Liver (tissue), 9 donors: Measurements from ENCODE around the gene PCAT6. TPM values are rescaled to one million over a fixed set of nuclear protein-coding genes. Genes with fewer than 3 reads are reported as not detected.

Experiments used
- DNase-seq: peaks from one replicate; pipeline ENCODE4 v3.0.0-alpha.2; 2017; ENCODE audit warnings: low spot score
- H3K27ac ChIP-seq, 2 donors: one replicate each; pipeline ENCODE4 v1.7.0; 2013; ENCODE audit warnings: inconsistent platforms in 2 of 2, low read length in 2 of 2, control low read depth in 1 of 2, low read depth in 1 of 2, mild to moderate bottlenecking in 1 of 2
- H3K27me3 ChIP-seq, 4 donors: one replicate each; pipeline versions ENCODE4 v1.6.1 to v1.7.0; 2013; ENCODE audit warnings: low read length in 3 of 4, inconsistent platforms in 1 of 4, mild to moderate bottlenecking in 1 of 4, moderate library complexity in 1 of 4; ENCODE audit not compliant: control insufficient read depth in 4 of 4, insufficient read depth in 4 of 4
- H3K36me3 ChIP-seq, 4 donors: one replicate each; pipeline versions ENCODE4 v1.6.1 to v1.7.0; 2013; ENCODE audit warnings: low read length in 3 of 4, mild to moderate bottlenecking in 3 of 4, low read depth in 1 of 4, moderate library complexity in 1 of 4; ENCODE audit not compliant: control insufficient read depth in 4 of 4, insufficient read depth in 3 of 4
- H3K4me1 ChIP-seq, 4 donors: one replicate each; pipeline versions ENCODE4 v1.6.1 to v1.7.0; 2013; ENCODE audit warnings: low read length in 3 of 4, mild to moderate bottlenecking in 3 of 4, moderate library complexity in 1 of 4; ENCODE audit not compliant: control insufficient read depth in 4 of 4, insufficient read depth in 4 of 4
- H3K4me3 ChIP-seq, 3 donors: one replicate each; pipeline versions ENCODE4 v1.6.1 to v1.7.0; 2013; ENCODE audit warnings: low read length in 3 of 3, control low read depth in 1 of 3, low read depth in 1 of 3, mild to moderate bottlenecking in 1 of 3
- H3K9ac ChIP-seq, 2 donors: one replicate each; pipeline ENCODE4 v1.7.0; 2013; ENCODE audit warnings: low read length in 2 of 2, mild to moderate bottlenecking in 2 of 2, moderate library complexity in 2 of 2, control low read depth in 1 of 2, low read depth in 1 of 2
- H3K9me3 ChIP-seq, 4 donors: one replicate each; pipeline versions ENCODE4 v1.6.1 to v1.7.0; 2013; ENCODE audit warnings: low read length in 3 of 4; ENCODE audit not compliant: control insufficient read depth in 4 of 4
- ATF3 ChIP-seq: IDR thresholded peaks from 2 replicates; pipeline ENCODE4 v1.6.1; 2016; ENCODE audit warnings: antibody characterized with exemption
- CTCF ChIP-seq: fragments of 150-350 bp; IDR thresholded peaks from 2 replicates; pipeline ENCODE4 v1.5.1; 2017; ENCODE audit warnings: improper control_type of control experiment, low read depth, low read length; ENCODE audit not compliant: missing input control
- EGR1 ChIP-seq, 2 donors: IDR thresholded peaks; 2 replicates each; pipeline ENCODE4 v1.6.1; 2016 to 2018; ENCODE audit warnings: antibody characterized with exemption in 2 of 2, low read depth in 2 of 2
- FOXA1 ChIP-seq: IDR thresholded peaks from 2 replicates; pipeline ENCODE4 v1.6.1; 2016; ENCODE audit warnings: antibody characterized with exemption
- FOXA2 ChIP-seq: IDR thresholded peaks from 2 replicates; pipeline ENCODE4 v1.6.1; 2016; ENCODE audit warnings: antibody characterized with exemption
- GABPA ChIP-seq, 2 donors: IDR thresholded peaks in 1 of 2; conservative IDR thresholded peaks in 1 of 2; 2 replicates each; pipeline ENCODE4 v1.6.1; 2016; ENCODE audit warnings: antibody characterized with exemption in 2 of 2, mild to moderate bottlenecking in 1 of 2, moderate library complexity in 1 of 2
- HNF4A ChIP-seq, 2 donors: conservative IDR thresholded peaks; 2 replicates each; pipeline ENCODE4 v1.6.1; 2016; ENCODE audit warnings: antibody characterized with exemption in 2 of 2, mild to moderate bottlenecking in 2 of 2
- HNF4G ChIP-seq: IDR thresholded peaks from 2 replicates; pipeline ENCODE4 v1.6.1; 2016; ENCODE audit warnings: antibody characterized with exemption
- MAX ChIP-seq: IDR thresholded peaks from 2 replicates; pipeline ENCODE4 v1.6.1; 2016; ENCODE audit warnings: antibody characterized with exemption
- NR2F2 ChIP-seq: IDR thresholded peaks from 2 replicates; pipeline ENCODE4 v1.6.1; 2016; ENCODE audit warnings: antibody characterized with exemption
- RXRA ChIP-seq, 2 donors: IDR thresholded peaks; 2 replicates each; pipeline ENCODE4 v1.6.1; 2017 to 2018; ENCODE audit warnings: antibody characterized with exemption in 2 of 2, mild to moderate bottlenecking in 1 of 2
- TAF1 ChIP-seq: conservative IDR thresholded peaks from 2 replicates; pipeline ENCODE4 v1.6.1; 2016; ENCODE audit warnings: antibody characterized with exemption, mild to moderate bottlenecking
- YY1 ChIP-seq: IDR thresholded peaks from 2 replicates; pipeline ENCODE4 v1.6.1; 2016; ENCODE audit warnings: antibody characterized with exemption, mild to moderate bottlenecking
- ZBTB33 ChIP-seq: IDR thresholded peaks from 2 replicates; pipeline ENCODE4 v1.6.1; 2016; ENCODE audit warnings: antibody characterized with exemption
- WGBS: extraction: QIAGEN DNeasy Blood & Tissue Kit; methylation state at CpG from one replicate; pipeline ENCODE4 v1.1.7; 2013; 5-methylcytosine and 5-hydroxymethylcytosine counted together
- polyA plus RNA-seq, 2 donors: library from polyadenylated mRNA; stranded (reverse) in 1 of 2; unstranded in 1 of 2; fragments of 200-250 nt in 1 of 2; fragments of >200 nt in 1 of 2; fragmentation: Nextera tagmentation in 1 of 2; extraction: Ambion mirVana in 1 of 2; gene quantifications; one replicate each; pipeline versions ENCODE4 v1.2.1 to v1.2.3, GENCODE V29; 2013 to 2015
- total RNA-seq, 2 donors: library from RNA; depleted of rRNA; stranded (reverse); fragments of >200 nt; gene quantifications; one replicate each; pipeline ENCODE4 v1.2.3, GENCODE V29; 2014
- donor health status: healthy.
- donor health status: healthy.
- donor health status: healthy.
- donor health status: healthy.
- donor health status: healthy.

PCAT6 gene
- total and polyA plus RNA-seq, 4 donors, result 0.23 to 1.2 TPM; not detected in 2

GRCh38 chr1:202796670-202797069 is 14.1 kb upstream of the PCAT6 start (continued):
- TF ChIP-seq ATF3 (no peak), ZBTB33 (no peak)

- H3K27me3 ChIP-seq, result no peaks in the 10 kb centered on the region
- no peaks in the 10 kb centered on the region for H3K9me3 ChIP-seq
- H3K27ac ChIP-seq, result no peak overlapping the region
- H3K4me1 ChIP-seq, result no peaks in the 10 kb centered on the region
- DNase-seq, result no peak
- H3K36me3 ChIP-seq, result no peaks in the 10 kb centered on the region
- H3K4me3 ChIP-seq, result no peak overlapping the region
- no peak overlapping the region for H3K9ac ChIP-seq
- WGBS, result 92% methylated on average over 4 of the region's 4 CpGs
- TF ChIP-seq FOXA2, result no peak
- no peak for TF ChIP-seq FOXA1
- TF ChIP-seq GABPA (IDR thresholded peaks at IDR 0.05 in 1 of 2, conservative IDR thresholded peaks at IDR 0.05 in 1 of 2), result no peak
- TF ChIP-seq MAX, result no peak
- TF ChIP-seq ZBTB33, result no peak
- TF ChIP-seq YY1, result no peak
- TF ChIP-seq EGR1 (IDR thresholded peaks at IDR 0.05; ENCODE audit: low read depth in 2 of 2), result no peak
- no peak for TF ChIP-seq TAF1
These were observed 12.5 kb upstream of the PCAT6 start for GRCh38 chr1:202798260-202798659.

GRCh38 chr1:202798792-202799331 is 11.9 kb upstream of the PCAT6 start:
- Histone ChIP-seq H3K4me3 (no peak overlapping the region), H3K36me3 (no peaks in the 10 kb centered on the region), H3K27ac (no peak overlapping the region), H3K9ac (no peak overlapping the region), H3K27me3 (no peaks in the 10 kb centered on the region), H3K9me3 (no peaks in the 10 kb centered on the region), H3K4me1 (no peaks in the 10 kb centered on the region)
- WGBS, result 80% methylated on average over 6 of the region's 6 CpGs
- DNase-seq, result no peak
- TF ChIP-seq CTCF (no peak), MAX (no peak), HNF4G (no peak), HNF4A (conservative IDR thresholded peaks at IDR 0.05) (no peak), GABPA (IDR thresholded peaks at IDR 0.05 in 1 of 2, conservative IDR thresholded peaks at IDR 0.05 in 1 of 2) (no peak), YY1 (no peak), NR2F2 (no peak), TAF1 (no peak), RXRA (IDR thresholded peaks at IDR 0.05) (no peak)
